IPS-NIHi11 (cell line): ENCODE data around the gene FERD3L.
A peak's percentile ranks its signal among the peaks of the same experiment; 100 is the strongest.

Source experiments
- DNase-seq: peaks from one replicate; pipeline ENCODE4 v3.0.0; 2012; ENCODE audit warnings: mixed read lengths, low spot score

FERD3L gene

DNA sequence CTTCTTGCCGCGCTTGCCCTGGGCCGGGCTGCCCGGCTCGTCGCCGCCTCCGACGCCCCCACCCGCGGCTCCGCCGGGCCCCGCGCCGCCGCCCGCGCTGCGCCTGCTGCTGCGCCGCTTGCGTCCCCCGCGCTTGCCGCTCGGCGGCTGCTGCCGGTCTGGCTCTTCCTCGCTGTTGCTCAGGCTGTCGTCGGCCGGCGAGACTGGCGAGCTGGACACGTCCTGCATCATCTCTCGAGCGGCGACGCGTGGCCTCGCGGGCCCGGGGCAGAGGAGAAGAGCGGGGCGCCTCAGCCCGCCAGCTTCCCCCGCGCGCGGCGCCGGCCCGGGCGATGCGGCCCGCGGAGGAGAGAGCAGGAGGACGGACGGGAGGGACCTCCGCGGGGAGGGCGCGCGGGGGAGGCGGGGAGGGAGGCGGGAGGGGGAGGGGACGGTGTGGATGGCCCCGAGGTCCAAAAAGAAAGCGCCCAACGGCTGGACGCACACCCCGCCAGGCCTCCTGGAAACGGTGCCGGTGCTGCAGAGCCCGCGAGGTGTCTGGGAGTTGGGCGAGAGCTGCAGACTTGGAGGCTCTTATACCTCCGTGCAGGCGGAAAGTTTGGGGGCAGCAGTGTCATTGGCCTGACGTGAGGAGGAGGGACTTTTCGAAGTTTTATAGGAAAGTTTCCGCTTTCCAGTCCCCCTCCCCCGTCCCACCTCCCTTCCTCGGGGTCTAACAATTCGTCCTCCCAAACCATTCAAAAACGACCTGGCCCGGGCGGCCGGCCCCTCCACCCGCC, 27.9 kb downstream of the FERD3L start, which contains the start of gene TWIST1:
TSS of gene TWIST1 (minus strand) at position 546 of the 779 bp plus-strand sequence. CDS start at position 231, 315 bp downstream.
- peak; percentile 72 for DNase-seq

DNA sequence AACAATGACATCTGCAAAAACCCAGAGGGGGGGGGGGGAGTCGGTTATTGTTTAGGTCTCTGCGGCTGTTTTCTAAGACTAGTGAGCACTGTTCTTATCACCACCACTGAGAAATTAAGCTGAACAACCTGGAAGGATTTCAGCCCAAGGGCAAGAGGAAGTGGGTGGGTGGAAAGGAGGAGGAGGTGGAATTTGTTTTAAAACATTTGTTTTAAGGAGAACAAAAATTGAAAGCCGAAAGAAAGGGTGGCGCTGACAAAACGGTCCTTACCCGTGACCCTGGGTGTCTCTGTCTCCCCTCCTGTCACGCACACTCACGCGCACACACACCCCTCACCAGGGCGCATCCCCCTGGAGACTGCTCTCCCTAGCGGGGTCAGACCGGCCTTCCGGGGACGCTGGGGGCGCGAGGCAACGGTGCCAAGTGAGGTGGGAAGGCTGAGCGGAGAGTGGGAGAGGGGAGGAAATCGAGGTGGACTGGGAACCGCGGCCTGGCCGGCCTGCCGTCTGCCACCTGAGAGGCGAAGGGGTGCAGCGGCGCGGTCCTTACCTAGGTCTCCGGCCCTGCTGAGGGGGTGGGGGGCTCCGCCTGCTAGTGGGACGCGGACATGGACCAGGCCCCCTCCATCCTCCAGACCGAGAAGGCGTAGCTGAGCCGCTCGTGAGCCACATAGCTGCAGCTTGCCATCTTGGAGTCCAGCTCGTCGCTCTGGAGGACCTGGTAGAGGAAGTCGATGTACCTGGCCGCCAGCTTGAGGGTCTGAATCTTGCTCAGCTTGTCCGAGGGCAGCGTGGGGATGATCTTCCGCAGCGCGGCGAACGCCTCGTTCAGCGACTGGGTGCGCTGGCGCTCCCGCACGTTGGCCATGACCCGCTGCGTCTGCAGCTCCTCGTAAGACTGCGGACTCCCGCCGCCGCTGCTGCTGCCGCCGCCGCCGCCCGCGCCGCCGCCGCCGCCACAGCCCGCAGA, 28.8 kb downstream of the FERD3L start:
- DNase-seq: peak; percentile 39

DNA sequence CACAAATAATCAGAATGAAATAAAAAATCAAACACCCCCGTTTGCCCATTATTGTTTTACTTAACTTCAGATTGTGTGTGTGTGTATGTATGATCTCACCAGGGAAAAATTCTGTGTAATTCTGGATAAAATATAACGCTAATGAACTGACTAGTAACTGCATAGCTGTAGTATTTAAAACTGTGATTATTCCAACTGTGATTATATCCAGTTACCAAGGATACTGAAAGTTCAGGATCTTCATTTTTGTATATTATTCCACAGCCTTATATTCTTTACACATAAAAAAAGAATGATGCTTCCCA, 30.7 kb downstream of the FERD3L start:
- no peak for DNase-seq

DNA sequence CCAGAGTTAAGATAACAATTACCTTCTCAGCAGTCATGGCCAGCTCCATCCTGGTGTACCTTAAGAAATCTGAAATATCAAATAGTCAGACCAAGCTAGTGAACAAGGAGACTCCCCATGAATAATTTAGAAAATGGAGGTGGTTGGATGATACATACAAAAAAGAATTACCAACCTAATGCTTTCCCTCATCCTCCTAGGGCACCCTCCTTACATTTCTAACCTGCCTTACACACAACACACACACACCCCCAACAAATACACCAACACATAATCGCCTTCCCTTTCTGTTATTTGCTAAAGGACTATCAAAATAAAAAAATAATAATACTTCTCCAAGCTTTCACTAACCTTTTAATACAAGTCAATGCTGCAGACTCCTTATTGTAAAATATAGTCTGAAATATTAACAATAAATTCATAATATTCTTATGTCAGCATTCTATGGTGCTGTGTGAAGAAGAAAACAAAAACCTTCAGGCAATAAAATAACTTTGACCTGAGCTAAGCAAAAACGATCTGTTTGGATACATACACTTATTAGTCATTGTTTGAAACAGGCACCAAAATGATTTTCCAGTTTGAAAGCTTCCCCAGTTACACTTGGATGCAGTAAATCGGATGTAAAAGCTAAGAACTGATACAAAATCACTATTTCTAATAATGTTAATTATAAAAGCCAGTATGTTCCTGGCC, 31.2 kb downstream of the FERD3L start:
- DNase-seq: no peak

DNA sequence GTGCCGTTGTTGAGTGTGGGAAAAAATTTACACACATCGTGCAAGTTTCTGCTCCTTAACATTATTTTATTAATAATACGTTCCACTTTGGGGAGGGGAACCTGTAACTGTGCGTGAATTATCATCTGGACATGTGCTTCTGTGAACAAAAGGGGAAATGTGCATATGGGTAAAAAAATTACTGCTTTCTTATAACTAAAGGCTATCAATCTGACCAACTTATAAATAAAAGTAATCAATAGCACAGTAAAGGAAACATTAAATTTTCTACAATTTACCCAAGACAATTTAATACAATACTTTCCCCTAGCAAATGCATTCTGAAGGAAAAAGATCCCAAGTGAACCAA, 32.2 kb downstream of the FERD3L start:
- DNase-seq: no peak

DNA sequence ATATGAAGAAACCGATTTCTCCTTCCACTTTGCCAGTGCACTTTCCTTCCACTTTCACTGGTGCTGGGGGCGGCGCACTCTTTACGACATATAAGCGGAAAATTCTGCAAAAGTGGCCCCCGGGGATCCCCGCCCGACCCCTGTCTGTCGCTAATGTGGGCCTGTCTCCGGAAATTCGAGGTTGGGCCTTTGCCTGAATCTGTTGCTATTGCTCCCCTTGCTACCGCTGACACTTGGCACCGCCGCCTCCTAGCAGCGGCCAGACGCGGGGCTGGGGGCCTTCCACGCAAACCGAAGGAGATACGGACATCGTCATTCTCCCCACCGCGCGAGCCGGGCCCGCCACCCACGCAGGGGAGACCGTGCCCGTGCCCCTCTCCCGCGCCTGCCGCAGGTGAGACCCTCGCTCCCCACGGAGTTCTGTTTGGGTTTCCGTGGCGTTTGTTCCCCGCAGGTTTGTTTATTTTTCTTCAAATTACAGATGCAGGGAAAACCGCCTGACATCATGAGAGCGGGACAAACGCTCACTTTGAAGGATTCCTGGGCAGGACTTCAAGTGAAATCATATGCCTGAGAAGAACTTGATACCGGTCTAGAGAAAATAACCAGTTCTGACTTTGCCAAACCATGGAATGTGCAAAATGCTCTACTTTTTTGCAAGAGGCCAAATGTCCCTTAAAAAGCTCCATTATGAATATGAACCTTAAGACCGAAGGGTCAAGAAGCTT, 32.8 kb downstream of the FERD3L start:
- DNase-seq: no peak

DNA sequence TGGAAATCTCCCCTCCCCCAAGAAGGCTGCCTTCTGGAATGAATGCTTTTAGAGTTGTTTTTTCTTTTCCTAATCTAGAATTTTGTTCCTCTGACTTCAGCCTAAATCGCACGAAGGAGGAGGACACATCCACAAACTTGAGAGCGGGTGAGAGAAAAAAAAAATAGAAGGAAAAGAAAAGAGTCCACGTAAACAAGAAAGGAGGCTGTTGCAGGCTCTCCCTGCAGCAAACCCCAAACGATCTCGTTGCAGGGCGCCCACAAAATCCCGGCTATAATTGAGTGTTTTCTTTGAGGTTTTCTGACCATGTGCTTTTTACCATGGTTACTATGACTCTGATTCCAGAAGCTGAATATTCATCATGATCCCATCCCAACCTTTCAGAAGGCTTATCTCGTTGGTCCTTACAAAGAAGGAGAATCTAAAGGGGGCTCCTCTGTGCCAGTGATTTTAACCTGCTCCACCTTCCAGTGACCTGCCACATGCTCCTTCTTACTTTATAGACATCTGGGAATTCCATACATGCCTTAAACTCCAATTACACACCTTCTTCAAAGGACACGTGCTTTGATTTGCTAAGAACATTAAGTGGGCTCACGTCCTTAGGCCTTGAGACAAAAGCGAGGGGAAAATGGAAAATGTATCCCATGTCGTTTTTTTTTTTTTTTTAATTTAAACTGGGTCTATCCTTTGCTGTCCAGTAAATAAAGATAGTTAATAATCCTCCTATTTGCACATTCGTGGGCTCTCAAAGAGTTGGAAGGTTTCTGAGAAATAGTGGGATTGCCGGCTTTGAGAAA, 33.5 kb downstream of the FERD3L start:
- no peak for DNase-seq

DNA sequence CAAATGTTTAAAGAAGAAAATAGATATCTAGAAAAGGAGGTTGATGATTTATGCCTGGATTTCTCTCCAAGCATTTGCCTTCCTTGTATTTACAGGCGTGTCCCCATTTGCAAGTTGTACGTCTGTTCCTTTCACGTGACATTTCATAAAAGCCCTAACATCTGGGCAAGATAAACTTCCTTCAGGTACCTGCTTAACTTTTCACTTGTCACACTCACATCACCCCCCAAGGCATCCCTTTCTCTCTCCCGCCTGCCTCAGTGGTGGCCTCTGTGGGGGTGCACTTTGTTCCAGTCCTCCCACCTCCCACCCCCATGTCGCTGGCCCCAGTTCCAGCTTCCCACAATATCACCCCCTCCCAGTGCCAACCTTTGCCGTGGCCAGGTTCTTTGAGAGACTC, 34.4 kb downstream of the FERD3L start:
- DNase-seq: no peak

DNA sequence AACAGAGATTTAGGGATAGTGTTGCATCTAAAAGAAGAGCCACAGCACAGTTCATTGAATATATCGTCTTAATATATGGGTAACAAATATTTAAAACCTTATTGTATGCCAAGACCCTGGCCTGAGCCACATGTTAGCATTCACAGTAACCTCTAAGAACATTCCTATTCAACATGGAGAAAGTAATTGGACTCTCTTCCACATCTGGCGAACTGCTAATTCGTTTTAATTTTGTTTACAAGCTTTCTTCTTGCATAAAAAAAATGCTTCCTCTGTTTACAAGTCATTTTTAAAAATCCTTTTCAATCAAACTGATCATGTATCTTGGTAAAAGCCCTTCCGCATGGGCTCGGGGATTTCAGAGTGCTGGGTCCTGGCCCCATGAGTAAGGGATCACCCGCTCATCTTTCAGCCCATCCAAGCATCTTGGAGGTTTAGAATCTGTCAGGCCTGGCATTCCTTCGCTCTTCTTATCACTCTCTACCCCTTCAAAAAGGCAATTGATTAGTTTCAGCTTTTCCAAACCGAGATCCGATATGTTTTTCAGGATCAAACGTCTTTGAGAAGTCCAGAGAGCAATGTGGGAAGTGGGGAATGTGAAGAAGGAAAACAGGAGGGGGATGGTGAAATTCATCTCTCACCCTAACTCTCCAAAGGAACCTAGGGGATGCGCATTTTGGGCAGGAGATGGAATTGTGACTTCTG, 35.0 kb downstream of the FERD3L start:
- DNase-seq: no peak

DNA sequence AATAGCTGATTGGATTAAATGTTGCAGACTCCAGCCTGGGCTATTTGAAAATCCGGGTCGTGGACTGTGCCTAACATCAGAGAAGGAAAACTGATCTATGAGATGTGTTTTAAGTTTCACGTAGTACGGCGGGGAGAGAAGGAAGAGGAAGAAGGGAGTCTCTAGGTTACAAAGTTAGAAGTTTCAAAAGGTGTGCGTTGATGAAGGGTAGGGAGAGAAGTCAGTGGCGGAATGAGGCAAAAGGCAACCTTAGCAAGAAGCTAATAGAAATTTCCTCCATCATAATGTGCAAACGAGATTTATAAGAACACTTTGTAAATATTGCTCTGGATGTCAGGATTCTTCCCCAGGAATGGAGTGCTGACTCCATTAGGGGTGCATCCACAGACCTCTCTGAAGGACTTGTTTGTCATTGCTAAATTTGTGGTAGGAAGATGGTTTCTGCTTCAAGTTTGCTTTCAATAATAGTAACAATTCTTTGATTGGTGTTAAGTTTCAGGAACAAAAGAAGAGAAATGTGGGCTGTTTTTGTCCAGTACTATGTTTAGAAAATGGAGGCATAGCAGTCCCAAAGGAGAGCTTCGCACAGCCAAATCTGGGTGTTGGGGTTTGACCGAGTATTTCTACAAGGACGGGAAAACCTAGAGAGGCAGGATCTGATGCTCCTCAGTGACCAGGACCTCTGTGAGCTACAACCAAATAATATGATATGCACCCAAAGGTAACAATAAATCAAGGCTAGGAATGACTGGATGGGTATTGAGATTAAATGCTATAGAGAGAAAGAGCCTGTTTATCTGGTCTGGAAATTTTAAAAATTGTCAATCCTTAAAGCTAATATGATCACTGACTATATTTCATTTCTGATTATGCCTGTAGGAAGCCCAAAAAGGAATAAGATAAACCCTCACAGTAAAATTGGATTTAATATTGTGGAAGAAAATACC, 35.9 kb downstream of the FERD3L start:
- no peak for DNase-seq

DNA sequence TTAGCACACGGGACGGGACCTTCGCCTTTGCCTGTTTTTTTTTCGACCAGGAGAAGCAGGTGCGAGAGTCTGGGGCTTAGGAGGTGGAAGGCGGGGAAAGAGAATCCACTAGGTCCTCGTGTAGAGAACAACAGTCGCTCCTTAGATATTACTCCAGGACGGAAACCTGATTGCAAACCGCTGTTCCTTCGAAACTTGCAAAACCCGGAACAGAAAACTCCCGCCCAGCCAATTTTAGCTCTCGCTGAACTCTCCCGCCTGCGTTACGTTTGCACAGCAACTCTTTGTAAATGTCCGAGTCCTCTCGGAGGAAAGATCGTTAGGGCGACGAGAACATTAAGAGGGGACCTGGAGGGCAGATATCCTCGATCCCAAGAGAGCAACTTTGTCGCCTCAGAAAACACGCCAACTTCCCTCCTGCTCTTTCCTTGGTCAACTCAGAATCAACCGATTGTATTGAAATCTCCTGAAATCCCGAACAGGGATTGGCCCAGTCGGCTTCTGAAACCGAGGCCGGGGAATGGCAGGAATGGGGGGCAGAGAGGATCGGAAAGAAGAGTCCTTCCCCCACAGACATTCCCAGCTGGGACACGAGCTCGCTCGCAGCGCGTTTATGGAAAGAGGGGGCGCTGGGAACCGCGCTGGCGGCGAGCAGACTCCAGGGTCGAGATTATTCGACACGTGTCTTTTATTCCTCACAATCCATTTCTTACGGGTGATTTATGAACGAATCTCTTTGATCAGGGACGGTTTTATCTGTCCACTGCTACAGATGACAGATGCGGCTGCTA, 37.7 kb downstream of the FERD3L start:
- DNase-seq: no peak

DNA sequence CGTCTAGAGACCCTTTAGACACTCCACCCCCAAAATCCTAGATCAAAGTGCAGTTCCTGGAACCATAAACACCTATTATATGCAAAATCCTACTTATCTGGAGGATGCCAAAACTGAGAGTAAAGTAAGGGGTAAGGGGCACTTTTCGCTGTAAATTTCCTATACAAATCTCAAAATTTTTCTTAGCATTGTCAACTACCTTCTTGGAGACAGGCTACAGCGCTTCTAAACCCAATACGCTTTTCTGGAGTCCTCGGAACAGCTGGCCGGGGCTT, 38.2 kb downstream of the FERD3L start:
- no peak for DNase-seq

DNA sequence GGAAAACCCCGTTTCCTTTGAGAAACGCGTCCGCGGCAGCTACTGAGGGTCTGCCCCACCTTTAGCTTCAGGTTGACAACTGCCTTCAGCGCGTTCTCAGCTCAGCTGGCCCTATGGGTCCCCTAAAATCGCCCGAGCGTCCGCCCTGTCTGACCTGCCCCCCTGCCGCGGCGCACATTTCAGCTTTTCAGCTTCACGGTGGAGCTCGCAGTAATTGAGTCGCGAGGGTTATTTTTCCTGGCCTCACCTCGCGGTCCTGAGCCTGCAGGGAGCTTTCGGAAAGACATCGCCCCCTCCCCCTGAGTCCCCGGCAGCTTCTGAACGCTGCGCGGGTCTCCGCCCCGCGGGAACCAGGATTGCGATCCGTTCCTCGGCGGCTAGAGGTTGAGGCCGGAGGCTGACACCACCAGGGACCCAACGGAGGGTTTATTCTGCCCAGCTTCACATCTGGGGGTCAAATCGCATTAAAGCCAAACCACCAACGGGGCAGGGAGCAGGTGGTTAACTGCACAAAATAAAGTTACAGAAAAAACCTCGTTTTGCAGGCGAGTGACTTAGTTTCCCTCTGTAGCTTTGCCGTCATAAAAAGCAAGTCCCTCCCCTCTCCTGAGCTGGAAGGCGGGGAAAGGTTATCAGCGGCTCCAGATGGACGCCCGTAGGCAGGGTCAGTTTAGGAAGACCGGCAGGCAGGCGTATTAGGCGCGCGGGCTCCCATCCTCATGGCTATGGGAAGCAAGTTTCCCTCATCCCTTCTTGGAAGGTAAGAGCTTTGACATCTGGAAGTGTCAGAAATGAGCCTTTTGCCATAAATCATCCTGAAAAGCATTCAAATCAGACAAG, 38.8 kb downstream of the FERD3L start:
- DNase-seq: peak; percentile 26

DNA sequence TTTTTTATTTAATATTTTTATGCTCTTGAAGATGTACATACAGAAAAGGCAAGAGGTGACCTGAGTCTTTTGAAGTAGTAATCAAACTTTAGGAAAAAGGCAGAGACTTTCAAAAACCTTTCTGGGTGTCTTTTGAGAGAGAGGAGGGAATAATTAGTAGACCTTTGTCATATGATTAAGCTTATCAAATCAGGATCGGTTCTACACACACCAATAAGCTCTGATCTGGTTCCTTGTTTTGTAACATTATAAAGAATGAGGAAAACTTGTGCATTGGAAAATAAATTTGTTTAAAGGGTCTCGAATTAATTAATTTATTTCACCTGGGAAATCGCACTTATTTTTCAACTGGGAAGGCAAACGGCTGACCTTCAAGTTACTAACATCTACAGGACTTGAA, 39.7 kb downstream of the FERD3L start:
- no peak for DNase-seq

DNA sequence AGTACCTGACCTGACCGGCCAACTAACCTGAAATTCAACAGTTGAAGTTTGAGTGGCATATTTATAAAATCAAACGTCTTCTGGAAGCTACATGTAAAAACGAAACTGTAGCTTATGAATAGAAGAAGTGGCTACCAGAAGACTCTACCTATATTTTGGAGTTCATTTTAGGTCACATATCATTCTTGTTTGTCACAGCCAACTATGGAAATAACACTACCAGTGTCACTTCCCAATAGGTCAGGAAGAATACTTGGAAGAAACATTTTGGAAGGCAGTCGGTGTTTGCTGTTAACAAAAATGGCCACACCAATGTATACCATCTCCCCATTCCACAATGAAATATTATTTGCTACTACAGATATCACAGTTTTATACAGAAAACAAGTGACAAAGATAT, 40.4 kb downstream of the FERD3L start:
- DNase-seq: no peak

DNA sequence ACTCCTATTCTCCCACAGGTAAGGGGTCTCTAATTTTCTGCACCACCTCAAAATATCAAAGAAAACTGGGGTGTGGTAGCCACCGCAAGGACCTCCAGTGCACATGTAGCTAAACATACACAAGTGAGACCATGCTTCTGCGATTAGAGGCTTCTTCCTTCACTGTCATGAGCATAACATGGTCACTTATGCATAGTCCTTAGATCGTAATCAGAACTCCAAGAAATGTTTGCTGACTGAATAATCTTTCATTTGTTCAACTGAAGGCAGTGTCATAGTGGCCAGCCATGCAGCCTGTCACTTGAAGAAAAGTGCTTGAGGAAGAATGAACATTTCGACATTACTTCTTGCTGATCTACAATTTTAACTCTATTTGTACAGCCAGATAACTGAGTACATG, 42.3 kb downstream of the FERD3L start:
- DNase-seq: no peak

DNA sequence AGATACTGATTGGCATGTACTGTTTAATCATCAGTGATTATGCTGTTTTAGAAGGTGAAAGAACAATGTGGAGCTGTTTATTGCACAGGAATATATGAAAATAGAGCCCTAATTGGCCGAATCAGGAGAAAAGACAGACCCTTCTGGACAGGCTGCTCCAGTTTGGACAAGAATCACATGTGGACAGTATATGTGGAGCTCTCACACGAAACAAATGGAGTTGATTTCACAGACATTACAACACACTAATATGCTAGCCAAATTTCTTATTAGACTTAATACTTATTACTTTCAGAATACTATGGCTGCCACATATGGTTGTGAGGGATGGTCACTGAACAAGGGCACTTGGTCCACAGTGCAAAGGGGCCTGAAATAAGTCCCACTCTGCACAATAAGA, 43.3 kb downstream of the FERD3L start:
- no peak for DNase-seq

DNA sequence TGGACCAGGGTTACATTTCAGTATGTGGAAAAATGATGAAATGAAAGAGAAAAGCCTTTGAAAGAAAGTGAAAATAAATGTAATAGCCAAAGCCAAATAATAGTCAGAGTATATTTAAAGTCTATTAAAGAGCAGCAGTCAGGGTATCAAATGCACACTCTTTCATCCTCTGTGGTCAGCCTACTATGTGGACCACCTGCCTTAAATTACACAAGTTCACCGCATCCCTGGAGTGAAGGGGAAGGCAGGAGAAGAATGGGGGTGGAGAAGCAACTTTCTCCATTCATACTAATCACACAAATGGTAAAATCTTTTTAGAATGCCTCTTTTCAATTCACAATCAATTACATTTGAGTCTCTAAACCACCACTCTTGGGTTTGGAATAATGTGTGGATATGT, 43.7 kb downstream of the FERD3L start:
- no peak for DNase-seq
